Measurements from ENCODE around the gene TAF5.
A peak's percentile ranks its signal among the peaks of the same experiment; 100 is the strongest.
"Not testable (repeated sequence)": the region's sequence is repeated elsewhere in the genome, so short reads cannot be mapped to it uniquely, and the experiment has no call there.

TAF5 gene

GRCh38 chr10:103367782-103368518 is at the start of gene TAF5:
Gene TAF5, plus strand, starts transcription at chr10:103367976. Its CDS starts 14 bp downstream, at chr10:103367990.
- peak; percentile 89 for DNase-seq (ENCODE audit: low read depth, low spot score)

- DNase-seq (ENCODE audit: low read depth, low spot score): no peak
Measured at GRCh38 chr10:103327906-103328305, 39.9 kb upstream of the TAF5 start.

- no peak for DNase-seq (ENCODE audit: low read depth, low spot score)
Measured at GRCh38 chr10:103333934-103334520, 33.7 kb upstream of the TAF5 start.

- DNase-seq (ENCODE audit: low read depth, low spot score): no peak
Measured at GRCh38 chr10:103334567-103334966, 33.2 kb upstream of the TAF5 start.

GRCh38 chr10:103336370-103336769 is 31.4 kb upstream of the TAF5 start:
- no peak for DNase-seq (ENCODE audit: low read depth, low spot score)

GRCh38 chr10:103350175-103350516 is 17.6 kb upstream of the TAF5 start:
- DNase-seq (ENCODE audit: low read depth, low spot score): no peak

GRCh38 chr10:103350517-103351260 is 17.1 kb upstream of the TAF5 start, which contains the start of gene PCGF6:
Gene PCGF6, minus strand, starts transcription at chr10:103351140. Its CDS starts 74 bp downstream, at chr10:103351066.
- DNase-seq (ENCODE audit: low read depth, low spot score): peak; percentile 37

GRCh38 chr10:103353281-103353680 is 14.5 kb upstream of the TAF5 start:
- DNase-seq (ENCODE audit: low read depth, low spot score): no peak

GRCh38 chr10:103354567-103354966 is 13.2 kb upstream of the TAF5 start:
- DNase-seq (ENCODE audit: low read depth, low spot score): not testable (repeated sequence)

GRCh38 chr10:103355906-103356599 is 11.7 kb upstream of the TAF5 start:
- no peak for DNase-seq (ENCODE audit: low read depth, low spot score)

GRCh38 chr10:103359493-103359892 is 8.3 kb upstream of the TAF5 start:
- DNase-seq (ENCODE audit: low read depth, low spot score): not testable (repeated sequence)

GRCh38 chr10:103360791-103361190 is 7.0 kb upstream of the TAF5 start:
- not testable (repeated sequence) for DNase-seq (ENCODE audit: low read depth, low spot score)

GRCh38 chr10:103367379-103367781 is 396 bp upstream of the TAF5 start:
- DNase-seq (ENCODE audit: low read depth, low spot score): no peak

GRCh38 chr10:103373544-103373943 is 5.8 kb downstream of the TAF5 start:
- no peak for DNase-seq (ENCODE audit: low read depth, low spot score)

GRCh38 chr10:103374263-103374662 is 6.5 kb downstream of the TAF5 start:
- no peak for DNase-seq (ENCODE audit: low read depth, low spot score)

GRCh38 chr10:103382769-103383168 is 15.0 kb downstream of the TAF5 start:
- no peak for DNase-seq (ENCODE audit: low read depth, low spot score)

GRCh38 chr10:103394180-103394579 is 26.4 kb downstream of the TAF5 start:
- no peak for DNase-seq (ENCODE audit: low read depth, low spot score)

- no peak for DNase-seq (ENCODE audit: low read depth, low spot score)
Measured at GRCh38 chr10:103395754-103396066, 27.9 kb downstream of the TAF5 start.

- peak; percentile 88 for DNase-seq (ENCODE audit: low read depth, low spot score)
Measured at GRCh38 chr10:103396067-103396788, 28.5 kb downstream of the TAF5 start, which contains the start of the genes ATP5MK and PDCD11. Gene ATP5MK, minus strand, starts transcription at chr10:103396475. Its CDS starts 4,018 bp downstream, at chr10:103392457. Gene PDCD11, plus strand, starts transcription at chr10:103396626. Its CDS starts 1,801 bp downstream, at chr10:103398427.

GRCh38 chr10:103396789-103397087 is 29.0 kb downstream of the TAF5 start:
- no peak for DNase-seq (ENCODE audit: low read depth, low spot score)

GRCh38 chr10:103397191-103397825 is 29.5 kb downstream of the TAF5 start:
- DNase-seq (ENCODE audit: low read depth, low spot score): no peak

All from smooth muscle cell of the brain vasculature (primary cell).